ENCODE measurements around the gene SLC25A15.
"Not testable (repeated sequence)": the region's sequence is repeated elsewhere in the genome, so short reads cannot be mapped to it uniquely, and the experiment has no call there.

Gene SLC25A15

DNA sequence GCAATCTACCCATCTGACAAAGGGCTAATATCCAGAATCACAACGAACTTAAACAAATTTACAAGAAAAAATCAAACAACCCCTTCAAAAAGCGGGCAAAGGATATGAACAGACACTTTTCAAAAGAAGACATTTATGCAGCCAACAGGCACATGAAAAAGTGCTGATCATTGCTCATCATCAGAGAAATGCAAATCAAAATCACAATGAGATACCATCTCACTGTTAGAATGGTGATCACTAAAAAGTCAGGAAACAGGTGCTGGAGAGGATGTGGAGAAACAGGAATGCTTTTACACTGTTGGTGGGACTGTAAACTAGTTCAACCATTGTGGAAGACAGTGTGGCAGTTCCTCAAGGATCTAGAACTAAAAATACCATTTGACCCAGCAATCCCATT is 51.5 kb downstream of the SLC25A15 start:
- not testable (repeated sequence) for H3K9me3 ChIP-seq (ENCODE audit: control insufficient read depth, low read length); H3K36me3 ChIP-seq (ENCODE audit: control insufficient read depth, insufficient read depth, low read length); H3K9ac ChIP-seq (ENCODE audit: low read length); H3K4me1 ChIP-seq (ENCODE audit: control insufficient read depth, insufficient read depth, low read length); H3K4me3 ChIP-seq (ENCODE audit: low read length); H3K27me3 ChIP-seq (ENCODE audit: control insufficient read depth, insufficient read depth, low read length)

All from mucosa of stomach (tissue), 1 donor.